Mesenchymal stem cell (in vitro differentiated cells and primary cell): ENCODE measurements around the gene FAM110A.

Experiments used
- DNase-seq: peaks from one replicate; pipeline ENCODE4 v3.0.0-alpha.2; 2013
- H2AFZ ChIP-seq: one replicate; pipeline ENCODE4 v1.6.1; 2013; ENCODE audit warnings: low read depth, mild to moderate bottlenecking, control low read depth, inconsistent platforms, low read length, moderate library complexity
- H2AK5ac ChIP-seq: 2 replicates; pipeline ENCODE4 v1.6.1; 2013; ENCODE audit warnings: low read length, moderate library complexity, mild to moderate bottlenecking, inconsistent platforms; ENCODE audit not compliant: severe bottlenecking
- H2BK120ac ChIP-seq: one replicate; pipeline ENCODE4 v1.6.1; 2013; ENCODE audit warnings: low read depth, mild to moderate bottlenecking, inconsistent platforms, low read length, moderate library complexity
- H2BK12ac ChIP-seq, 2 experiments: one replicate each; pipeline ENCODE4 v1.6.1; 2013; ENCODE audit warnings: inconsistent platforms in 2 of 2, low read length in 2 of 2, mild to moderate bottlenecking in 2 of 2, moderate library complexity in 2 of 2, control low read depth in 1 of 2
- H2BK15ac ChIP-seq: one replicate; pipeline ENCODE4 v1.6.1; 2013; ENCODE audit warnings: mild to moderate bottlenecking, low read depth, inconsistent platforms; ENCODE audit not compliant: poor library complexity, severe bottlenecking
- H2BK5ac ChIP-seq: 2 replicates; pipeline ENCODE4 v1.6.1; 2013; ENCODE audit warnings: low read depth, mild to moderate bottlenecking, low read length, control low read depth, inconsistent platforms; ENCODE audit not compliant: poor library complexity, severe bottlenecking
- H3K14ac ChIP-seq, 2 experiments: one replicate each; pipeline ENCODE4 v1.6.1; 2013; ENCODE audit warnings: inconsistent platforms in 2 of 2, low read length in 2 of 2, control low read depth in 1 of 2, mild to moderate bottlenecking in 1 of 2, moderate library complexity in 1 of 2
- H3K18ac ChIP-seq, 2 experiments: one replicate each; pipeline ENCODE4 v1.6.1; 2013; ENCODE audit warnings: inconsistent platforms in 2 of 2, low read length in 2 of 2, control low read depth in 1 of 2, low read depth in 1 of 2, mild to moderate bottlenecking in 1 of 2
- H3K23ac ChIP-seq, 2 experiments: one replicate each; pipeline ENCODE4 v1.6.1; 2013; ENCODE audit warnings: inconsistent platforms in 2 of 2, low read length in 2 of 2, mild to moderate bottlenecking in 2 of 2, moderate library complexity in 2 of 2, control low read depth in 1 of 2
- H3K27ac ChIP-seq: 2 replicates; pipeline ENCODE4 v1.5.1; 2013; ENCODE audit warnings: mild to moderate bottlenecking, moderate library complexity, low read length, control low read depth, inconsistent platforms; ENCODE audit not compliant: poor library complexity, severe bottlenecking
- H3K27me3 ChIP-seq, 2 experiments: 2 replicates each; pipeline versions ENCODE4 v1.6.1 to v1.7.0; 2013; ENCODE audit warnings: low read length in 2 of 2, mild to moderate bottlenecking in 2 of 2, moderate library complexity in 2 of 2, control low read depth in 1 of 2, inconsistent platforms in 1 of 2; ENCODE audit not compliant: control insufficient read depth in 1 of 2, insufficient read depth in 1 of 2
- H3K36me3 ChIP-seq, 2 experiments: 2 replicates each; pipeline versions ENCODE4 v1.6.1 to v1.7.0; 2013; ENCODE audit warnings: low read length in 2 of 2, control low read depth in 1 of 2, inconsistent platforms in 1 of 2, low read depth in 1 of 2, mild to moderate bottlenecking in 1 of 2; ENCODE audit not compliant: insufficient read depth in 2 of 2, control insufficient read depth in 1 of 2
- H3K4ac ChIP-seq, 2 experiments: one replicate each; pipeline ENCODE4 v1.6.1; 2013; ENCODE audit warnings: inconsistent platforms in 2 of 2, low read length in 2 of 2, mild to moderate bottlenecking in 2 of 2, moderate library complexity in 2 of 2, control low read depth in 1 of 2, low read depth in 1 of 2
- H3K4me1 ChIP-seq: 2 replicates; pipeline ENCODE4 v1.6.1; 2013; ENCODE audit warnings: low read depth, low read length, control low read depth; ENCODE audit not compliant: control insufficient read depth, insufficient read depth
- H3K4me2 ChIP-seq: 2 replicates; pipeline ENCODE4 v1.6.1; 2013; ENCODE audit warnings: low read length, mild to moderate bottlenecking, inconsistent platforms; ENCODE audit not compliant: poor library complexity, severe bottlenecking
- H3K4me3 ChIP-seq, 2 experiments: 2 replicates each; pipeline versions ENCODE4 v1.5.1 to v1.7.0; 2013; ENCODE audit warnings: low read length in 2 of 2, mild to moderate bottlenecking in 2 of 2, control low read depth in 1 of 2, low read depth in 1 of 2; ENCODE audit not compliant: insufficient read depth in 1 of 2
- H3K79me1 ChIP-seq: replicated peaks from 2 replicates; pipeline ENCODE4 v1.6.1; 2013; ENCODE audit warnings: mild to moderate bottlenecking, control low read depth, low read length, inconsistent platforms; ENCODE audit not compliant: poor library complexity, severe bottlenecking
- H3K9ac ChIP-seq: 2 replicates; pipeline ENCODE4 v1.7.0; 2013; ENCODE audit warnings: mild to moderate bottlenecking, low read length, moderate library complexity
- H3K9me3 ChIP-seq: 2 replicates; pipeline ENCODE4 v1.7.0; 2013; ENCODE audit warnings: mild to moderate bottlenecking, low read length; ENCODE audit not compliant: control insufficient read depth
- H4K8ac ChIP-seq: one replicate; pipeline ENCODE4 v1.6.1; 2013; ENCODE audit warnings: inconsistent platforms, mild to moderate bottlenecking, low read length, moderate library complexity
- H4K91ac ChIP-seq: one replicate; pipeline ENCODE4 v1.6.1; 2013; ENCODE audit warnings: mild to moderate bottlenecking, low read length, inconsistent platforms
- WGBS: methylation state at CpG from one replicate; pipeline ENCODE4 v1.1.7; 2013; ENCODE audit warnings: mixed read lengths; 5-methylcytosine and 5-hydroxymethylcytosine counted together

Gene FAM110A

GRCh38 chr20:834151-834746 is 734 bp downstream of the FAM110A start:
- H3K27ac ChIP-seq: no peak overlapping the region
- H3K4me1 ChIP-seq: peaks cover 6% of the 10 kb centered on the region
- peak overlapping the region; percentile 93 for H3K9ac ChIP-seq
- no peak overlapping the region for H3K18ac ChIP-seq
- H2BK12ac ChIP-seq: no peak overlapping the region
- peak overlapping the region; percentile 80 to 89 for H3K4me3 ChIP-seq
- peak overlapping the region; percentile 90 for H3K4me2 ChIP-seq
- H3K4ac ChIP-seq: no peak overlapping the region
- no peak overlapping the region for H4K91ac ChIP-seq
- peaks cover 21% of the 10 kb centered on the region for H3K79me1 ChIP-seq
- WGBS: 7% methylated on average over 18 of the region's 18 CpGs
- H4K8ac ChIP-seq: peak overlapping the region; percentile 69
- H2BK120ac ChIP-seq: no peak overlapping the region
- no peak overlapping the region for H2AK5ac ChIP-seq
- no peak overlapping the region for H3K14ac ChIP-seq
- H2BK15ac ChIP-seq: peak overlapping the region; percentile 62
- H3K27me3 ChIP-seq: no peaks in the 10 kb centered on the region
- no peaks in the 10 kb centered on the region for H3K36me3 ChIP-seq
- no peak for DNase-seq
- H2AFZ ChIP-seq: peak overlapping the region; percentile 60
- H3K9me3 ChIP-seq: no peaks in the 10 kb centered on the region
- H2BK5ac ChIP-seq: no peak overlapping the region
- peak overlapping the region; percentile 38 to 40 for H3K23ac ChIP-seq

GRCh38 chr20:835608-836045 is 2.1 kb downstream of the FAM110A start:
- no peak overlapping the region for H3K23ac ChIP-seq

GRCh38 chr20:836190-836589 is 2.7 kb downstream of the FAM110A start:
- Histone ChIP-seq H3K27me3 (peaks cover 0 to under 1% of the 10 kb centered on the region in 2 experiments), H2BK120ac (no peak overlapping the region), H2AK5ac (no peak overlapping the region), H3K9me3 (no peaks in the 10 kb centered on the region), H2BK12ac (no peak overlapping the region), H2AFZ (no peak overlapping the region), H3K18ac (no peak overlapping the region), H2BK15ac (no peak overlapping the region), H3K14ac (no peak overlapping the region), H3K23ac (no peak overlapping the region), H3K9ac (no peak overlapping the region), H3K79me1 (peaks cover 25% of the 10 kb centered on the region), H3K4me2 (no peak overlapping the region), H4K8ac (no peak overlapping the region), H3K4me3 (no peak overlapping the region), H3K27ac (no peak overlapping the region), H2BK5ac (no peak overlapping the region), H4K91ac (no peak overlapping the region), H3K4me1 (peaks cover 11% of the 10 kb centered on the region), H3K36me3 (peaks cover 0 to 3% of the 10 kb centered on the region in 2 experiments), H3K4ac (no peak overlapping the region)
- DNase-seq: no peak
- WGBS: no CpG with 5 or more reads among the region's 1 CpG

More at GRCh38 chr20:835608-836045, 2.1 kb downstream of the FAM110A start:
- 61% methylated on average over 1 of the region's 2 CpGs for WGBS
- Histone ChIP-seq H2BK15ac (no peak overlapping the region), H3K4me2 (no peak overlapping the region), H3K4me3 (no peak overlapping the region), H2BK5ac (no peak overlapping the region), H3K36me3 (peaks cover 0 to 3% of the 10 kb centered on the region in 2 experiments), H3K9ac (no peak overlapping the region), H2BK120ac (no peak overlapping the region), H3K9me3 (no peaks in the 10 kb centered on the region), H2AFZ (no peak overlapping the region), H2BK12ac (no peak overlapping the region), H3K79me1 (peaks cover 22% of the 10 kb centered on the region), H3K14ac (no peak overlapping the region), H3K4me1 (peaks cover 8% of the 10 kb centered on the region), H3K27me3 (no peaks in the 10 kb centered on the region), H4K8ac (no peak overlapping the region), H3K4ac (no peak overlapping the region), H3K27ac (no peak overlapping the region), H2AK5ac (no peak overlapping the region), H4K91ac (peak overlapping the region; percentile 14), H3K18ac (no peak overlapping the region)
- DNase-seq: no peak

- Histone ChIP-seq H2BK15ac (no peak overlapping the region), H3K18ac (no peak overlapping the region), H4K8ac (no peak overlapping the region), H3K23ac (no peak overlapping the region), H2BK12ac (no peak overlapping the region), H3K4ac (no peak overlapping the region), H3K14ac (no peak overlapping the region), H2BK120ac (no peak overlapping the region), H2AK5ac (no peak overlapping the region), H3K79me1 (peaks cover 31% of the 10 kb centered on the region), H3K36me3 (peaks cover 0 to 3% of the 10 kb centered on the region in 2 experiments), H2AFZ (no peak overlapping the region), H3K4me2 (no peak overlapping the region), H3K4me3 (no peak overlapping the region), H3K9me3 (no peaks in the 10 kb centered on the region), H3K27ac (no peak overlapping the region), H3K9ac (no peak overlapping the region), H2BK5ac (no peak overlapping the region), H4K91ac (no peak overlapping the region), H3K27me3 (peaks cover 14 to 24% of the 10 kb centered on the region in 2 experiments), H3K4me1 (peaks cover 24% of the 10 kb centered on the region)
- no peak for DNase-seq
- 99% methylated on average over 4 of the region's 5 CpGs for WGBS
Measured at GRCh38 chr20:839015-839414, 5.5 kb downstream of the FAM110A start.
